HG03442 (cell line): ENCODE measurements around the gene ADGRG3.

Experiments used
- ATAC-seq: cut with Tn5 transposase; IDR thresholded peaks from one replicate; pipeline ENCODE4 v1.9.1; 2021; ENCODE audit warnings: mild to moderate bottlenecking, moderate library complexity; ENCODE audit not compliant: unreplicated experiment

The ADGRG3 gene

DNA sequence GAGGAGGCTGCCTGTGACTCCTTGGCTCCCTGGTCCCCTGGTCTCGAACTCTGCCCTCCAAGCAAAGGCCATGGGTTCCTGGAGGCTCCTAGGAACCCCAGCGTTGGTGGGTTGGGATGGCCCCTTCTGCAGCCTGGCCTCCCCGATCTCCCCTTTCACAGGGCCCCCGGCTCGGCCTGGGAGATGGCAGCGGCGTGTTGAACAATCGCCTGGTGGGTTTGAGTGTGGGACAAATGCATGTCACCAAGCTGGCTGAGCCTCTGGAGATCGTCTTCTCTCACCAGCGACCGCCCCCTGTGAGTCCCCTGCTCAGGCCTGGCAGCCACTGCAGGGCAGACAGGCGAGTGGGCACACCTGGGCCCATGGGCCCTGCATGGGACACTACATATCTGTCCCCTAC lies 10.9 kb downstream of the ADGRG3 start:
- no peak for ATAC-seq

DNA sequence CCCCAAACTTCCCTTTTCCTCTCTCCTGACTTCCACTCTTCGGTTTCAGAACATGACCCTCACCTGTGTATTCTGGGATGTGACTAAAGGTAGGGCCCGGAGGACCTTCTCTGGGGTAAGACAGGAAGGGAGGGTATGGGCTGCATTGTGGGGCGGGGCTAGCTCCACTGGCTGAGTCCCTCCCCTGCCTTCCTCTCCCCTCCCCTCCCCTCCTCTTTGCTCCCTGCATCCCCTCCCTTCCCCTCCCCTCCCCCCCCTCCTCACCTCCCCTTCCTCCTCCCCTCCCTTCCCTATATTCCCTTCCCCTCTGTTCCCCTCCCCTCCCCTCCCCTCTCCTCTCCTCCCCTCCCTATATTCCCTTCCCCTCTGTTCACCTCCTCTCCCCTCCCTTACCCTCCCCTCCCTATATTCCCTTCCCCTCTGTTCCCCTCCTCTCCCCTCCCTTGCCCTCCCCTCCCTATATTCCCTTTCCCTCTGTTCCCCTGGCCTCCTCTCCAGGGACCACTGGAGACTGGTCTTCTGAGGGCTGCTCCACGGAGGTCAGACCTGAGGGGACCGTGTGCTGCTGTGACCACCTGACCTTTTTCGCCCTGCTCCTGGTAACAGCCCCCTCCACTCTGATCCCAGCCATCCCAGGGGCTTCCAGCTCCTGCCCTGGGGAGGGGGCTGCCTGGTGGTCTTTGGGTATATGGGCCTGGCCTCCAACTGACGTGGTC lies 11.8 kb downstream of the ADGRG3 start:
- no peak for ATAC-seq

DNA sequence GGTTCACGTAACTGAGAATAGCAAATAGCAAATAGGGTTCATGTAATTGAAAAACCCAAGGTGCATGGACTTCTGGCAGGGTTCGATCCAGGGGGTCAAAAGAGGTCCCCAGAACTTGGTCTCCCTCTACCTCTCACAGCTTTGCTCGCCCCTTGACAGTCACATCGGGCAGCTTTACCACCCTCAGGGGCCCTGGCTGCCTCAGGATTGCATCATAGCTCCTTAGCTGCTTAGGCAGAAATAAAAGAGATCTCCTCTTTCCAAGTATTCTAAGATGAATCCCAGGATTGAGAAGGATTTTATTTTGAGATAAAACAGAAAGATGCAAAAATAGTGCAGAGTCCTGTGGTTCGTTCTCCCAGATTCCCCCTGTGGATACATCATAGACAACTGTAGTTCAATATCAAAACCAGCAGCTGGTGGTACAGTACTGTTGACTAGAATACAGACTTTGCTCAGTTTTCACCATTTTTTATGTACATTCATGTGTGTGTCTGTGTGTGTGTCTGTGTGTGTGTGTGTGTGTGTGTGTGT lies 12.8 kb downstream of the ADGRG3 start:
- no peak for ATAC-seq

DNA sequence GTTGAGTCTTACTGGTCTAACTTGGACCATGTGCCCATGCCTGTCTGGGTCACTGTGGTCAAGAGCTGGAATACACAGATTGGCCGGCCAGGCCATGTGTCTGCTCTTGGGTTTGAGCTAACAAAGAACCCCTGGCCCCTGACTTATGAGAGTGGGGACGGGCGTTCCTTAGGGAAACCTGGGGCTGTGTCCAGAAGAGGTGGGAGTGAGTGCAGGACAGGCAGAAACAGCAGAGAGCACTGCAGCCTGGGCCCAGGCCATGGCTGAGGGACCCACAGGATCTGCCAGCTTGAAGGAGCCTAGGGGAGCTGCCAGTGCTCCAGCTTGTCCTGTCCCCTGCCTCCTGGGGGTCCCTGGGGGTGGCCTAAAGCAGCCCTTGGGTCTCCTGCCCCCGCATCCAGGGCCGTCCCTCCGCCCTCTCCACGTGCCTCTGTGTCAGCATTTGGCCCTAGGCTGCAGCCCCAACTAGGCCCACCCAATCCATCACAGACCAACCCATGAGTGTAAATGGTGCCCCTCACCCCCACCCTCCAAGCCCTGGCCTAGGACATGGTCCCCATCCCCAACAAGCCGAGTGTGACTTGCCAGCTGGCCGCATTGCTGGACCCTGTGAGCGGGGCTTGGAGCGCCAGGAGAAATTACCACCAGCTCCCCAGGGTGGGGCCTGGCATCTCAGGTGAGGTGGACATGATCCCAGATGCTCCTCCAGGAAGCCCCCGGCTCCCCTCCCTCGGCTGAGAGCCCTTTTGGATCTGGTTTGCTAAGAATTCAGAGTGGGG lies 14.0 kb downstream of the ADGRG3 start:
- ATAC-seq: no peak

DNA sequence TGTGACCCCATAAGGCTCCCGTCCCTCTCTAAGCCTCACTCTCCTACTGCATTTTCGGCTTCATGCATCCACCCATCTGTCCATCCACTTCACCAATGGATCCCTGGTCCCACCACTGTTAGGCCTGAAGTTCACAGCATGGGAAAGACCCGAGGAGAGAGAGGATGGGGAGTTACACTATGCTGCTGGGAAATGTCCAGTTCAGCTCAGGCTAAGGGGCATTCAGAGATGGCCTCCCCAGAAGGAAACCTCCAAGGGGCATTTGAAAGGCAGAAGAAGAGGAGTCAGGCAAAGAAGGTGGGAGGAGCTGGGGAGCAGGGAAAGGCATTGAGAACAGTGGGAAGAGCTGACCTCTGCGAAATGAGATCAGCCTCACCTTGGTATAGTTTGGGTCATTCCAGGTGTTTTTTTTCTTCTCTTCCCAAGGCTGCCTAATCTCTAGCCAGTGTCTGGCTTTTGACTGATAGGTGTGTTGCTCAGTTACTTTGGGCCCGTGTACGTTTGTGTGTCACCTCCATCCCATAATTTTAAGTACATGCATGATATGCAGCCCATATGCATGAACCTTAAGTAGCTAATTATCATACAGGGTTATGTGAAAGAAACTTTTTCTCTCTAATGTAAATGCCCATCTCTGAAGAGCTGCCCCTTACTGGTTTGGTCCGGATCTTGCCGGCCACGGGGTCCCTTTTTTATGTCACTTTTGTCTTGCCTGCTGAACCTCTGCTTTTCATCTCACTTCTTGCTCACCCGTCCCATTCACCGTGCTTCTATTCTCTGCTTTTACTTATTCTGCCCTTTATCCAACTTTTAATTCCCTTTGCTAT lies 14.9 kb downstream of the ADGRG3 start:
- no peak for ATAC-seq

DNA sequence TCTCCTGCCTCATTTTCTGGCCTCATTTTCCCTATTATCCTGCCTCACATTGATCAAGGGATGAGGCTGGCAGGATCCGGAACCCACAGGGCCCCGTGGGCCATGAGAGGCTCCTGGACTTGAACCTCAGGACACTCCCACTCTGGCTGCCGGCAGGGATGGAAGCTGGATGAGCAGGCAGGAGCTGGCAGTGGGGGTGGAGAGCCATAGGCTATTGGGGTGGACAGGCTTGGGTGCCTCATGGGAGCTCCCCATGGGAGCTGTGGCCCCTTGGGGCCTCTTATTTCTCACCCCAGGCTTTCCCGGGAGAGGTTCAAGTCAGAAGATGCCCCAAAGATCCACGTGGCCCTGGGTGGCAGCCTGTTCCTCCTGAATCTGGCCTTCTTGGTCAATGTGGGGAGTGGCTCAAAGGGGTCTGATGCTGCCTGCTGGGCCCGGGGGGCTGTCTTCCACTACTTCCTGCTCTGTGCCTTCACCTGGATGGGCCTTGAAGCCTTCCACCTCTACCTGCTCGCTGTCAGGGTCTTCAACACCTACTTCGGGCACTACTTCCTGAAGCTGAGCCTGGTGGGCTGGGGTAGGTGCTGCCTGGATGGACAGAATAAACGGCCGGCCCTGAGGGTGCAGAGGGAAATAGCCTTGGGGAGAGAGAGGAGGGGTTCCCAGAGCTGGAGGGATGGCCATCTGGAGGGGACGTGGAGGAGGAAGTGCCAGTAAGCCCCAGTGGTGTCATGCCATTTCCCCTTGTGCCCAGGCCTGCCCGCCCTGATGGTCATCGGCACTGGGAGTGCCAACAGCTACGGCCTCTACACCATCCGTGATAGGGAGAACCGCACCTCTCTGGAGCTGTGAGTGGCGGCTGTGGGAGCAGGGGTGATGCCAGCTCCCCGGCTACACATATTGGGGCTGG lies 15.8 kb downstream of the ADGRG3 start:
- ATAC-seq: no peak

DNA sequence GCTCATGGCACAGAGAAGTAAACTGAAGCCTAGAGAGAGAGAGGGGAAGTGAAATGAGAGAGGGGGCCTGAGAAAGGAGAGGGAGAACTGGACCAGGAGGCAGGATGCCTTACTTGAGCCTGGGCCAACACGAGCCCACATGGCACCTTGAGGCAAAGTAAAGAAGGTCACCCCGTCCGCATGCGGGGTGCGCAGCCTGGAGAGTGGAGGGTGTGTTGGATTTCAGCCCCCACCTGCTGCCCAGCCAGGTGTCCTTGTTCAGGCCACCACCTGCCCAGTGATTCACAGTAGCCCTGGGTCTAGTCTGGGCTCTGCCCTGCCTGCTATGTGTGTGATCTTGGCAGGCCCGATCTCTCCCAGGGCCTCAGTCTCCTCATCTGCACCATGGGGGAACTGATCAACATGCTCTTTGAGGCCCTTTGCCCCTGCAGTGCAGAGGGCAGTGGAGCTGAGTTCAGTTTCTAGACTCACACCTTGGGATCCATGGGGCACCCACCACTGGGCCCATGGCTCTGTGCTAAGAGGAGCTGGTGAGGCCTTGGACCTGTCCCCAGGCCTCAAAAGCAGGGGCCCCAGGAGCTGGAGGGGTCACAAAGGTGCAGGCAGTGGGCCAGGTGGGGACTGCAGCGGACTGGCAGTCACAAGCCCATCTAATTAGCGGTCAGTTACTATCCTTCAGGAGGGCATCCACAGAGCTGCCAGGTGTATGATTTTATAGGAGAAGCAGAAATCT lies 16.7 kb downstream of the ADGRG3 start:
- ATAC-seq: no peak

DNA sequence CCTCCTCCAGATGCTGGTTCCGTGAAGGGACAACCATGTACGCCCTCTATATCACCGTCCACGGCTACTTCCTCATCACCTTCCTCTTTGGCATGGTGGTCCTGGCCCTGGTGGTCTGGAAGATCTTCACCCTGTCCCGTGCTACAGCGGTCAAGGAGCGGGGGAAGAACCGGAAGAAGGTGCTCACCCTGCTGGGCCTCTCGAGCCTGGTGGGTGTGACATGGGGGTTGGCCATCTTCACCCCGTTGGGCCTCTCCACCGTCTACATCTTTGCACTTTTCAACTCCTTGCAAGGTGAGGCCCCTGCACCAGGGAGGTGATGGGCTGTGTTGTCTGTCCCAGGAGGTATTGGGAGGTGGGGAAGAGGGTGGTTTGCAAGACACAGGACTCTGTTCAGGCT lies 17.5 kb downstream of the ADGRG3 start:
- no peak for ATAC-seq

DNA sequence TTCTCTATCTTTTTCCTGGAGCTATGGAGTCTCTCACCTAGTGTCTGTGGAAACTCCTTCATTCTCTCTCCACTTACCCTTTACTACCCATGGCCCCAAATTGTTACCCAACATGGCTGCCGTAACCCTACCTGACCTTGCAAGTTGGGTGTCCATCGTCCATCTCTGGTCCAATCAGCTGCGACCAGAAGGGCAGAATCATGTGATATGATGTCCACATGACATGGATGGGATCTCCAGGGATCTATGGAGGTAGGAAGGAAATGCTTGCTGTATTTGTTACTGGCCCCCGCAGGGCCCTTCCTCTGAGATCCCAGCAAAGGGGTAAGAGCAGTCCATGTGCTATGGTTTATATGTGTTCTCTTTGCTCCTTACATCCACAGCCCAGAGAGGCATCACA lies 18.5 kb downstream of the ADGRG3 start:
- ATAC-seq: no peak

DNA sequence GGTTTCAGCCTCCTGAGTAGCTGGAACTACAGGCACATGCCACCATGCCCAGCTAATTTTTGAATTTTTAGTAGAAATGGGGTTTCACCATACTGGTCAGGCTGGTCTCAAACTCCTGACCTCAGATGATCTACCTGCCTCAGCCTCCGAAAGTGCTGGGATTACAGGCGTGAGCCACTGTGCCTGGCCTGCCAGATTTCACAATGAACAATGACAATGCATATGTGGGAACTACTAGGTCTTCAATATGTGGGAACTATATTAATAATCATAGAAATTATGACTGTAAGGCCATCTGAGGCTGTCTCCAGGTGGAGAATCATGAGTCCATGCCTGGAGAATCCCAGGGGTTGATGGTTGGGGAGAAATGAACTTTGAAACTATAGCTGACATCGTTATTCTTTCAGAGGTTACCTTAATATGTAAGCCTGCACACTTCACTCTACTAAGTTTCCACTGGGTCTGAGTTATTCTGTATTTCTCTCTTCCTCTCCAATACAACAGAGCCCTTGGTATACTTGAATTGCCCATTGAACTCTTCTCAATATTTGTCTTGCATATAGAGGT lies 19.3 kb downstream of the ADGRG3 start:
- ATAC-seq: no peak

DNA sequence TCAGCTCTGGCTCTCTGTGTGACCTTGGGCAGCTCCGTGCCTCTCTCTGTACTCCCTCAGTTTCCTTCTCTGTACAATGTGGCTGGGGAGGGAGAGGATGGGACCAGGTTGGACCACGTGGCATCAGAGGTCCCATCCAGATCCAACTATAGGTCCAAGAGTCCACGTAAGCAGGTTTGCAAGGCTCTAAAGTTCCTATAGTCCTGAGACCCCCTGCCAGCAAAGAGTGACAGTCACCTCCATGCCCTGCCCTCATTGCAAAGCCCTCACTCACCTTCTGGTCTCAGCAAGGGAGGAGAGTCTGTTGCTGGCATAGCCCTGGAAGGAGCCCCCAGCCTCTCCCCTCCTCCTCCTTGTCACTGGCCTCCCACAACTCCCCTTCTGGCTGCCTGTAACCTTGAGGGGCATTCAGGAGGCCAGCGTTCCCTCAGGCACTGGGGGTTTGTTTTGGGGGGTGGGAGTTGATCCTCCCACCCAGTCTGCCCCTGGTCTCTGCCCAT lies 20.4 kb downstream of the ADGRG3 start:
- ATAC-seq: no peak

DNA sequence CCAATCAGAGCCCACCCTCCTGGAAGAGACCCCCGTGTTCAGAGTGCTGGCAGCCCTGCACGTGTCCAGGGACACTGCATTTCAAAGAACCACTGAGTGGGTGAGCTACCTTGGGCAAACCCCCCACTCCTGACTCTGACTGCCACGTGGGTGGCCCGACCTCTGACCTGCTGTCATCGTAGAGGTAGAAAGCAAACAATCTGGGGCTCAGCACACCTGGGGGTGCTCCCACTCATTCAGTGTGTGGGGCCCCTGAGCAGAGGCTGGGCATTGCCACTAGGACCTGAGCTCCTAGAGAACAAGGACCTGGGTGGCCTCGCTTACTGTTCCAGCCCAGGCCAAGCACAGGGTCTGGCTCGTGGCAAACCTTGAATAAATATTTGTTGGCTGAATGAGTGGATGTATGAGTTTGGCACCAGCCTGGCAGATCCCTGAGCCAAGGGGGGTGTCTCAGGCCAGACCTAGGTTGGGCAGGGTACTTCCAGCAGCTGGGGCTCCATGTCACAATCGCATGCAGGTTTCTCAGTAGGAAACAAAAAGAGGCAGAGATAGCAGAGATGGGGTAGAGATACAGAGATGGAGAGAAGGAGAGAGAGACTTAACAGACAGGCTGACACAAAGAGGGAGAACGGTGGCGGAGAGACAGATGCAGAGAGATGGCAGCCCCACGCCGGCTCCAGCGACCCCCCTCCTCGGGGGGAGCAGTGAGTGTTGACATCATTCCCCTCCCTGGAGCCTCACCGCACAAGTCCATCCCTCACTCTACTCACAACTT lies 21.1 kb downstream of the ADGRG3 start:
- no peak for ATAC-seq

DNA sequence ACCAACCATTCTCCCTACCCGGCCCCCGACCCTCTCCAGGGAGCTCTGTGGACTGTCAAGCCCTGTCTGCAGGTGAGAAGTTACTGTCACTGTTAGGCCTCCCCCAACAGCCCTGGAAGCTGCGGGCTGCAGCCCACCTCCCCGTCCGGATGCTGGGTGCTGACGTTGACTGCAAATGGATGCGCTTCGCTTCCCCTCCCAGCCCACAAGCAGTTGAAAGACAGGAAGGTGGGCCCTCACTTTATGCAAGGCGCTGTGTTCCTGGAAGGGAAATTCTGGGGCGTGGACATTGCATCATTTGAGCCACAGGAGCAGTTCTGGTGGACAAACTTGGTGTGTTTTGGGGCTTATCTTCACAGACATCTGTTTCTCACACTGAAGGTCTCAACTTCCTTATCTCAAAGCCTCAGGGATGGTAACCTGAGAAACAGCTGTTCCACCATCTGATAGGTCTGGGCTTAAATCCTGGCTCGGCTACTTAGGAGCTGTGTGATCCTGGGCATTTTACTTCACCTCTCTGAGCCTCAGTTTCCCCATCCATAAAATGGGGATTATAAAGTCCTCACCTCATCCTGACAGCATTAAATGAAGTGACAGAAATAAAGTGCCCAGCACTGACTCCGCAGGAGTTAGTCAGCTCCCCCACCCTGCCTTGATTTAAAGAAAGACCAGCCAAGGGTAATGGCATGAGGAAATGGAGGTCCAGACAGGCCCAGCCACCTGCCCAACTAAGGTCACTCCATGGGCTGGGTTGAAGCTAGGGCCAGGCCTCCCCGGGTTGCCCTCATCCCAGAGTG lies 21.9 kb downstream of the ADGRG3 start:
- ATAC-seq: peak; percentile 70

DNA sequence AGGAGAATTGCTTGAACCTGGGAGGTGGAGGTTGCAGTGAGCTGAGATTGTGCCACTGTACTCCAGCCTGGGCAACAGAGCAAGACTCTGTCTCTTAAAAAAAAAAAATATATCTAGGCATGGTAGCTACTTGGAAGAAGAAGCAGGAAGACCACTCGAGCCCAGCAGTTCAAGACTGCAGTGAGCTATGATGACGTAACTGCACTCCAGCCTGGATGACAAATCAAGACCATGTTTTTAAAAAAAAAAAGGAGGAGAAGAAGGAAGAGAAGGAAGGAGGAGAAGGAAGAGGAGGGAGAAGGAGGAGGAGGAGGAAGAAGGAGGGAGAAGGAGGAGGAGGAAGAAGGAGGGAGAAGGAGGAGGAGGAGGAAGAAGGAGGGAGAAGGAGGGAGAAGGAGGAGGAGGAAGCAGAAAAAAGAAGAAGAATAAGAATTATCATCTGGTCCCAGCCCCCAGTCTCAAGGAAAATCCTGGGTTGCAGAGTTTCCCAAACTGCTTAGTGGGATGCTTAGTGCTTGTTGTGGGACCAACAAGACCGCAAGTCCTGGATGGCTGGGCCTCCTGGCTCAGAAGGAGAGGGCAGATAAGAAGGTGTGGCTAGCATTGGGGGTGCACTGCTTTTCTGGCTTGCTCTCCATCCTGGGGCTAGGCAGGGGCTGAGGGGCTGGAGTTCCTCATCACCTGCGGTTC lies 22.8 kb downstream of the ADGRG3 start:
- no peak for ATAC-seq

DNA sequence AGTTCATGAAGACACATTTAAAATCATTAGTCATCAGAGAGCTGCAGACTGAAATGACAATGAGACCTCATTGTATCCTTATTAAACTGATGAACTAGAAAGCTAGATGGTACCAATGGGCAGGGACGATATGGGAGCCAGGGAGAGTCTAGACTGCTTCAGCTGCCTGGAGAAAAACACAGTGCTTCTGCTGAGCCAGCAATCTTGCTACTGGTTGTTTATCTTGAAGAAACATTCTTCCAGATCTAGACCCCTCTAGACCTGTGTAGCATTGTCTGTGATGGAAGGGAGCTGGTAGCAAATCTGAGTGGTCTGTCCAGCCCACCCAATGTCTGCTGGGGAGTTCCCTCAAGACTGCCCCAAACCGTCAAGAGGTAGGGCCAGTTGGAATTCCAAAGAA lies 24.5 kb downstream of the ADGRG3 start:
- ATAC-seq: no peak

DNA sequence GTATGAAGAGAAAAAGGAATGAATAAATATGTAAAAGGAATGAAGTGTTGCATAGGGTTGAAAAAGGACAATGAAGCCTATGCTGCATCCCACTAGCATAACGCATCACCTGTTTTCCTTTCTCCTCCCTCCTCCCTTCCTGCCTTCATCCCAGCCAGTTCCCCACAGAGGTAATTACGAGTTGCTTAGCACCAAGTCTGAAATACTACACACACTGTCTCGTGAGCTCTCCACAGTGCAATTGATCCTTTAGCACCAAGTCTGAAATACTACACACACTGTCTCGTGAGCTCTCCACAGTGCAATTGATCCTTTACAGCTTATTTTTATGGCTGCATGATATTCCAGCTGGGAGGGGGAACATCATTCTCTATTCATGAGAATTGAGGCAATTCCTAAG lies 25.4 kb downstream of the ADGRG3 start:
- no peak for ATAC-seq

DNA sequence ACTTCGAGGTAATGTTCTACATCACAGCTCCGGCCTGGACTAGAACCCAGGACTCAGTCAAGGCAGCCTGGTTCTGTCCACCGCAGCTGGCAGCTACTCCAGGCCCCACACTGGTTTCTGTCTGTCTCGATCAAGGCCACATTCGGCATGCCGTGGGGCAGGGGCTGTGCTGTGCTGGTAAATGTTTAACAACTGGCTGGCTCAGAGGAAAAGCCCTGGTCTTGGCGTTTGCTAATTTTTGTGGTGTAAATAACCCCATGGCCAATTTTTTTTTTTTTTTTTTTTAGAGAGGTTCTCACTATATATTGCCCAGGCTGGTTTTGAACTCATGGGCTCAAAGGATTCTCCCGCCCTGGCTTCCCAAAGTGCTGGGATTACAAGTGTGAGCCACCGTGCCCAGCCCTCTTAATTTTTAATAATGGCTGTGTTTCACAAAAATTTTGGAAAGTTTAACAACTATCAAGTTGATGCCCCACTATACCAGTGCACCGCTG lies 26.2 kb downstream of the ADGRG3 start:
- no peak for ATAC-seq
